Measurements from ENCODE around the gene CYP1B1.
"Not testable (repeated sequence)": the region's sequence is repeated elsewhere in the genome, so short reads cannot be mapped to it uniquely, and the experiment has no call there.

CYP1B1 gene

GRCh38 chr2:38075507-38076151 is at the start of gene CYP1B1:
CYP1B1 (minus strand) TSS chr2:38076151; CDS start chr2:38075388, 763 bp downstream.
- DNase-seq, result no peak

GRCh38 chr2:38125007-38125406 is 49.1 kb upstream of the CYP1B1 start:
- no peak for DNase-seq

GRCh38 chr2:38123911-38124310 is 48.0 kb upstream of the CYP1B1 start:
- DNase-seq, result no peak

- no peak for DNase-seq
Measured at GRCh38 chr2:38122344-38122743, 46.4 kb upstream of the CYP1B1 start.

GRCh38 chr2:38121481-38121880 is 45.5 kb upstream of the CYP1B1 start:
- DNase-seq, result no peak

- no peak for DNase-seq
Measured at GRCh38 chr2:38120829-38121228, 44.9 kb upstream of the CYP1B1 start.

- no peak for DNase-seq
Measured at GRCh38 chr2:38120264-38120592, 44.3 kb upstream of the CYP1B1 start.

- DNase-seq, result peak; percentile 80
Measured at GRCh38 chr2:38116762-38117161, 40.8 kb upstream of the CYP1B1 start.

GRCh38 chr2:38115216-38116032 is 39.5 kb upstream of the CYP1B1 start:
- peak; percentile 75 for DNase-seq

- DNase-seq, result no peak
Measured at GRCh38 chr2:38113981-38114708, 38.2 kb upstream of the CYP1B1 start.

GRCh38 chr2:38113051-38113450 is 37.1 kb upstream of the CYP1B1 start:
- no peak for DNase-seq

GRCh38 chr2:38111350-38111749 is 35.4 kb upstream of the CYP1B1 start:
- DNase-seq, result not testable (repeated sequence)

- no peak for DNase-seq
Measured at GRCh38 chr2:38109732-38110181, 33.8 kb upstream of the CYP1B1 start.

- DNase-seq, result no peak
Measured at GRCh38 chr2:38108907-38109731, 33.2 kb upstream of the CYP1B1 start.

GRCh38 chr2:38107738-38108410 is 31.9 kb upstream of the CYP1B1 start:
- no peak for DNase-seq

GRCh38 chr2:38106405-38107094 is 30.6 kb upstream of the CYP1B1 start:
- peak; percentile 66 for DNase-seq

- no peak for DNase-seq
Measured at GRCh38 chr2:38105922-38106321, 30.0 kb upstream of the CYP1B1 start.

- no peak for DNase-seq
Measured at GRCh38 chr2:38104598-38104997, 28.6 kb upstream of the CYP1B1 start.

- no peak for DNase-seq
Measured at GRCh38 chr2:38100328-38100727, 24.4 kb upstream of the CYP1B1 start.

GRCh38 chr2:38099099-38100028 is 23.4 kb upstream of the CYP1B1 start:
- no peak for DNase-seq
